GM21515 (cell line): ENCODE measurements around the gene LLCFC1.
"Not testable (repeated sequence)": the region's sequence is repeated elsewhere in the genome, so short reads cannot be mapped to it uniquely, and the experiment has no call there.

Experiments used
- ATAC-seq: cut with Tn5 transposase; IDR thresholded peaks from one replicate; pipeline ENCODE4 v1.9.1; 2021; ENCODE audit not compliant: unreplicated experiment

The LLCFC1 gene

GRCh38 chr7:142978402-142978801 is 39.1 kb downstream of the LLCFC1 start:
- ATAC-seq, result not testable (repeated sequence)

- ATAC-seq, result no peak
Observed at GRCh38 chr7:142983825-142984224, 44.5 kb downstream of the LLCFC1 start.

GRCh38 chr7:142984297-142984696 is 45.0 kb downstream of the LLCFC1 start:
- no peak for ATAC-seq
